ENCODE measurements around the gene TRUB2. TPM values are rescaled to one million over a fixed set of nuclear protein-coding genes. Genes with fewer than 3 reads are reported as not detected.
"Not testable (repeated sequence)": the region's sequence is repeated elsewhere in the genome, so short reads cannot be mapped to it uniquely, and the experiment has no call there.

The TRUB2 gene
- total RNA-seq, 1 experiment from 2014 or later: 69.8 TPM

DNA sequence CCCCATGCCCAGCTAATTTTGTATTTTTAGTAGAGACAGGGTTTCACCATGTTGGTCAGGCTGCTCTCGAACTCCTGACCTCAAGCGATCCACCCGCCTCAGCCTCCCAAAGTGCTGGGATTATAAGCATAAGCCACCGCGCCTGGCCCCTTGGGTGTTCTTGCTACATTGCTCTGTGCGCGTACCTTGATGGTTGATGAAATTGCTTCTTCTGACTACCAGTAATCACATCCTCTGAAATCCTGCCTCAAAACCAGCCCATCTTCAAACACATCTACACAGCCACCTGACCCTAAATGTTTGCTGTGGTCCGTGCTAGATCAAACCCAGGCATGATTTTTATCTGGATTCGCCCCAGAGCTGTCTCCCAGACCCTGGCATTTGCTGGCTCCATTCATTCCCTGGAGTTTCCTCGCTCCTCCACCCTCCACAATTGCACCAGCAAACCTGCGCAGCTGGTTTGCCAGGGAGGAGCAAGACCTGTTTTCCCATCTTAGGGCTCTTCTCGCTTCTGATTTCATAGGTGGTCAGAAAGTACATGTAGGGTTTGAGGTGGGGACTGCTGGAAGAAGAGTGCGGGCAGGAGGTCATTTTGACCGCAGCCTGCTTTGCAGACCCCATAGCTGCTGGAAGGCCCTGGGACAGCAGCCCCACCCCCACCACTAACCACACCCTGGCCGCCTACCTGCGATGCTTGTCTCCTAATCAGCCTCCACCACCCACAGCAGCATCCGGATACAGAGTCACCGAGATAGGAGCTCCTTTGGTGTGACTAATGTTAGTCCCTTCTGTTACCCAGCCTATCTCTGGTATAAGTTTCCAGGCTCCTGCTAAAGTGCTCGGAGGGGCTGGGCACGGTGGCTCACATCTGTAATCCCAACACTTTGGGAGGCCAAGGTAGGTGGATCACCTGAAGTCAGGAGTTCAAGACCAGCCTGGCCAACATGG is 23.4 kb downstream of the TRUB2 start:
- DNase-seq (ENCODE audit: low spot score): peak; percentile 84

DNA sequence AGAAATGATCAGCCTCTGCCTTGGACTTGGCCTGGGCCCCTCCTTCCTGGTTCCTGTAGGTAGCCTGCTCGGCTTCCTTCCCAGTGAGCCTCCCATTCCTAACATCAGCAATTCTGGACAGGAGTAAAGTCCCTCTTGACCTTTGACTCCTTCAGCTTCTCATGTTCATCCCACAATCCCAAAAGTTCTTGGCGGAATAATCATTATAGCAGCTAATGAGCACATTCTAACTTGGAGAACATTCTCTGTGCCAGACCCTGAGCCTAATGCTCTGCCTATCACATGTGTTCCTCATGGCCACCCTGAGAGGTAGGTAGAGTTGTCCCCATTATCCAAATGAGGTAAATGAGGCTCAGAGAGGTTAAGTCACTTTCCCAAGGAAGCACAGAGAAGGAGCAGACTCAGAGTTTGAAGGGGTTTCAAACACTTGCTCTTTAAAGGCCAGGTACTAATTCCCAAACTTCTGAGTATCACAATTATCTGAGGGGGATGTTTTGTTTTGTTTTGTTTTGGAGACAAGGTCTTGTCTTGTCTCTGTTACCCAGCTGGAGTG is 24.9 kb downstream of the TRUB2 start:
- no peak for DNase-seq (ENCODE audit: low spot score)

DNA sequence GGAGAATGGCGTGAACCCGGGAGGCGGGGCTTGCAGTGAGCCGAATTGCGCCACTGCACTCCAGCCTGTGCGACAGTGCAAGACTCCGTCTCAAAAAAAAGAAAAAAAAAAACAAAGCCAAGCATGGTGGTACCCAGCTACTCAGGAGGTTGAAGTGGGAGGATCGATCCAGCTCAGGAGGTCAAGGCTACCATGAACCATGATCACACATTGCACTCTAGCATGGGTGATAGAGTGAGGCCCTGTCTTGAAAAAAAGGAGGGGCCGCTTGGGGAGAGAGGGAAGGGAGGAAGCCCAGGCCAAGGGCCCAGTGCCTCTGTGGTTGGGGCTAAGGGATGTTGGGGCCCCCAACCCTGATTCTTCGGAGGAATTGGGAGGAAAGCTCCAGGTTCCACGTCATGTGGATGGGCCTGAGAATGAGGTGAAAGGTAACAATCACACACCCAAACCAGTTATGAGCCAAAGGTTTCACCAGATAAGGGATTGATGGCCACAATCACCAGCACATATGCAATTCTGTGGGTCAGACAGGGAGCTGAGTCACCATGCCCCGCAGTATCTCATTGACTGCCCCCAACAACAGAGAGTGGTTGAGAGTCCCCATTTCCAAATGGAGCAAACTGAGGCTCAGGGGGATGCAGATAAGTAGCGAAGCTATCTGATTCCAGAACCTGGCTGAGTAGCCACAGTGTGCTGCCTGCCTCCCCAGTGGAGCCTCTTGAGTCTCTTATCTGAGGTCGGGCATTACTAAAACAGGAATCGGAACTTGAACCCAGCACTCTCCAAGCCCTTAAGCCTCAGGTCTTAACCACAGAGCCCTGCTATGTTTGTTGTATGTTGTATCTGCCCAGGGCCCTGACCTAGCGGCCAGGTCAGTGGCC is 25.7 kb downstream of the TRUB2 start:
- no peak for DNase-seq (ENCODE audit: low spot score)

DNA sequence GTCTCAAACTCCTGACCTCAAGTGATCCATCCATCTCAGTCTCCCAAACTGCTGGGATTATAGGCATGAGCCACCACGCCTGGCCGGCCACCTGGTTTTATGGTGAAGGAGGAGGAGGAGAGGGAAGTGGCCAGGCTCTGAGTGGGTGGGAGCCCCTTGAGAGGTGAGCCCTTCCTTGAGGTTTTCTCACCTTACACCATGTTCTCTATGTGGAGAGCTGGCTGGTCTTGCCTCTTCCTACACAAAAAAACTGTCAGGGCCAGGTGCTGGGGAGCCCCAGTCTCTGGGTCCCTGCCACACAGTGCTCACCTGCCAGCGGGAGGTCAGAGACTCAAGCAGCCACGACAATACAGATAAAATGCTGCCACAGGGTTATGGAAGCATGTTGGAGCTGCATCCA is 28.1 kb downstream of the TRUB2 start:
- no peak for DNase-seq (ENCODE audit: low spot score)

DNA sequence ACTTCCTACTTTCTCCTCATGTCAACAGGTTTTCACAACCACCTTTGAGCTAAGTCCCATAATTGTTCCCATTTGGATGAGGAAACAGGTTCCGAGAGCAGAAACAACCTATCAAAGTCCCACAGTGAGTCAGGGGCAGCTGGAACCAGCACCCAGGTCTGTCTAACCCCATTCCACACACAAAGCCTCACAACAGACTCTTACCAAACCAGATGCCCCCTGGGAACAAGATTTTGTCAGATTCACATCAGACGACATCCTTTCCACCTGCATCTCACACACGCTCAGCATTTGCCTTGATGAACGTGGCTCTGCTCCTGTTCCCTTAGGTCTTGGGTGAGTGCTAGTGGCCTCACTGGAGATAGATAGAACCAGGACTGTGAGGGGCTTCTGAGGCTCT is 29.2 kb downstream of the TRUB2 start:
- DNase-seq (ENCODE audit: low spot score): no peak

DNA sequence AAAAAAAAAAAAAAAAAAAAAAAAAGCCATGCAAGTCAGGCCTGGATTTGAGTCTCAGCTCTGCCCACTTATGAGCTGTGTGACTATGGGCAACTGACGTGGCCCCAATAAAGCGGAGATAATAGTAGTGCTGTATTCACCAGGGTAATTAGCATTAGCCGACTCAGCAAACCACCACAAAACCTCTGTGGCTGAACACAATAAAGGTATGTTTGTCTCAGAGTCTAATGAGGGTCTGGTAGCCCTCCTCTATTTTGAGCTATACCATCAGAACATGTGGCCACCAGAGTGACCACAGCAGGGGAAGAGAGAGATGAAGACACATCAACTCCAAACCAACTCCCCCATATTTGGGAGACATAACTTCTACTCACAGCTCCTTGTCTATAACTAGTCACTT is 30.2 kb downstream of the TRUB2 start:
- no peak for DNase-seq (ENCODE audit: low spot score)

DNA sequence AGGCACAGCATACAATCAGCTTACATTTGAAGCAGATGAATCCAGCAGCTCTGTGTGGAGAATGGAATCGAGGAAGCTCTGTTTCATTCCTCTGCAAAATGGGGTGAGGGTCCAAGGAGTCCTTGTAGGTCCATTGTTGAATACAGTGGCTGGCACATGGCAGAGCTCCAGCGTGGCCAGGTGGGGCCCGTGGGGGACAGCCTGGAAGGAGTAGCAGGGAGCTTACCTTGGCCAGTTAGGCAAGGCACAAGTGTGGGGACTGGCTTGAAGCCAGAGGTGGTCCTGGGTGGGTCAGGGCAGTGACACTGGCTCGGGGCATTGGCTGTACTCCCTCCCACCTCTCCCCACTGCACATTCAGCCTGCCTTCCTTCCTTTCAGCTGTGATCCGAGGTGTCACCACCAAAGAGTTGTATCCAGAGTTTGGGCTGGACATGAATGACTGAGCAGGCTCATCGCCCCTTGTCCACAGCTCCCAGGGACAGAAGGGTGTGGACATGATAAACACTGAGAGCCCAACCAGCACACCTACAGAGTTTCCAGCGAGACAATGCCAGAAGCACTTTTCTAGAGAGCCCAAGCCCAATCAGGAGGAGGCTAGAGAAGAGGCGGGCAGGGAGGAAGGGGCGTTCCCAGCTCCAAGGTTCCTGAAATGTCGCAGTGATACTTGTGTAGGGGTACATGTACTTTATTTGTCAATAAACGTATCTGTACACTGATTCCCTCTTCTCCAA is 33.8 kb downstream of the TRUB2 start:
- DNase-seq (ENCODE audit: low spot score): no peak

DNA sequence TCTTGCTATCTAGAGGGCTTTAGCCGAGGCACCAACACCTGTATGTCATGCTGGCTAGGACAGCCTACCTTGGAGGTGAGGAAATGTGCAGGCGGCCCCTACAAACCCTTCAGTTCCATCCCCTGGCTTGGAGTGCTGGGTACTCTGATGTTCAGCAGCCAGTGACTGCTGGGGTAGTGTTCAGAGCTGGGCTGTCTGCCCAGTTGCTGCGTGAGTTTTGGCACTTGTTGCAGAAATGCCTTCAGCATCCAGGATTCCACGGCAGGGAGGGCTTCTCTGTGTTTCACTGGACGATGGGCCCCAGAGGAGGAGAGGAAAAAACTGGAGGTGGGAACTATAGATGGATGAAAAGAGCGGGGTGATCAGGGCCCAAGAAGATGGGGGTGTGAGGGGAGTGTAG is 35.8 kb downstream of the TRUB2 start:
- no peak for DNase-seq (ENCODE audit: low spot score)

DNA sequence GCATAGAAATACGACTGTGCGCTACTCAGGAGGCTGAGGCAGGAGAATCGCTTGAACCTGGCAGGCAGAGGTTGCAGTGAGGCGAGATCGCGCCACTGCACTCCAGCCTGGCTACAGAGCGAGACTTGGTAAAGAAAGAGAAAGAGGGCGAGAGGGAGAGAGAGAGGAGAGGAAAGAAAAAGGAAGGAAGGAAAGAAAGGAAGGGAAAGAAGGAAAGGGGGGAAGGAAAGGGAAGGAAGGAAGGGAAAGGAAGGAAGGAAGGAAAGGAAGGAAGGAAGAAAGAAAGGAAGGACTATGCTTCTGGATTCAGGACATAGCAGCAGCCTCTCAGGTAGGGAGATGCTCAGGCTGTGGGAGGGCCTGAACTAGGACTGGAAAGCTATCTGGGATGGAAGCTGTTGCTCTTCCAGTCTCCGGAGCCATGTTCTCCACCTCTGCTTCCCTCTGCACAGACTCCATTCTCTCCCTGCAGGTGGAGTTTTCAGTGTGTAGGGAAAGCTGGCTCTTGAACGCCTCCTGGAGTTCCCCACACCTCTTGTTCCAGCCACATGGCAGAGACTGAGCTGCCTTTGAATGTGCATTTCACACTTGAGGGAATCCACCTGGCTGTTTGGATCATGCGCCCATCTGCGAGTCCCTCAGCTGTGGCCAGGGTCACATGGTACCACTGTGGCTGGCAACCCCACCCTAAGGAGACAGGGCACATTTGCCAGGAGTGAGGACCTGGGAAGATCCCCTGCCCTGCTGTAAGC is 37.0 kb downstream of the TRUB2 start:
- no peak for DNase-seq (ENCODE audit: low spot score)

DNA sequence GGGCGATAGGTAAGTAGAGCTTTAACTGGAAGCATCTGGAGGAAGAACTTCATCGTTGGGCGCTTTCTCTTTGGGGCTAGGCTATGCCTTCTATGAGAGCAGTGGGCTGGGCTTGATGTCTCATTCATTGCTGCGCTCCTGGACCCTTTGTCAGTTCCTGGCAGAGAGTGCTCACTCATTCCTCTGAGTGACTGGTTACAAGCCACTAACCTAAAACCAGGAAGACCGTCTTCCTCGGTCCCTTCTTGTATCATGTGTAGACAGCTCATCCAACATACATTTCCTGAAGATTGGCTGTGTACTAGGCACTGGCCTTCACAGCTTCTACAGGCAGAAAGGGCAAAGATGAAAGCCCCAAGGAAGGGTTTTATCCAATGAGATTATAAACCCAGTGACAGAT is 39.7 kb downstream of the TRUB2 start:
- no peak for DNase-seq (ENCODE audit: low spot score)

DNA sequence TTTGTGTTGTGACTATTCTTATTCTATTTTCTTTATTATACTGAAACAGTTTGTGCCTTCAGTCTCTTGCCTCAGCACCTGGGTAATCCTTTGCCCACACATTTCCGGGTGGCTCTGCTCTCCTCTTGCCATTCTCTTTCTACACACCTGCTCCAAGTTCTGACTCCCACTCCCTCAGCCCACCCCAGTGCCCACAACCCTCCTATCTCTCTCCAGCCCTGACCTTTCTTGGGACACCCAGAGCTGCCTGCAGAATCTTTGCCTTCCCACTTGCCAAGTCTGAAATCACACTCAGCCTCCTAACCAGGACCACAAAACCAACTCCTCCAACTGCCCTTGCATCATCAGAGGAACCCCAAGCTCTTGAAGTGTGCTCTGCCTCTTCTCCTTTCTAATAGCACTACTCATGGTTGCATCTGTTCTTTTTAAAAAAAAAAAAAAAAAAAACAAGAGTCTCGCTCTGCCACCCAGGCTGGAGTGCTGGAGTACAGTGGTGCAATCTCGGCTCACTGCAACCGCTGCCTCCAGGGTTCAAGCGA is 42.1 kb downstream of the TRUB2 start:
- no peak for DNase-seq (ENCODE audit: low spot score)

DNA sequence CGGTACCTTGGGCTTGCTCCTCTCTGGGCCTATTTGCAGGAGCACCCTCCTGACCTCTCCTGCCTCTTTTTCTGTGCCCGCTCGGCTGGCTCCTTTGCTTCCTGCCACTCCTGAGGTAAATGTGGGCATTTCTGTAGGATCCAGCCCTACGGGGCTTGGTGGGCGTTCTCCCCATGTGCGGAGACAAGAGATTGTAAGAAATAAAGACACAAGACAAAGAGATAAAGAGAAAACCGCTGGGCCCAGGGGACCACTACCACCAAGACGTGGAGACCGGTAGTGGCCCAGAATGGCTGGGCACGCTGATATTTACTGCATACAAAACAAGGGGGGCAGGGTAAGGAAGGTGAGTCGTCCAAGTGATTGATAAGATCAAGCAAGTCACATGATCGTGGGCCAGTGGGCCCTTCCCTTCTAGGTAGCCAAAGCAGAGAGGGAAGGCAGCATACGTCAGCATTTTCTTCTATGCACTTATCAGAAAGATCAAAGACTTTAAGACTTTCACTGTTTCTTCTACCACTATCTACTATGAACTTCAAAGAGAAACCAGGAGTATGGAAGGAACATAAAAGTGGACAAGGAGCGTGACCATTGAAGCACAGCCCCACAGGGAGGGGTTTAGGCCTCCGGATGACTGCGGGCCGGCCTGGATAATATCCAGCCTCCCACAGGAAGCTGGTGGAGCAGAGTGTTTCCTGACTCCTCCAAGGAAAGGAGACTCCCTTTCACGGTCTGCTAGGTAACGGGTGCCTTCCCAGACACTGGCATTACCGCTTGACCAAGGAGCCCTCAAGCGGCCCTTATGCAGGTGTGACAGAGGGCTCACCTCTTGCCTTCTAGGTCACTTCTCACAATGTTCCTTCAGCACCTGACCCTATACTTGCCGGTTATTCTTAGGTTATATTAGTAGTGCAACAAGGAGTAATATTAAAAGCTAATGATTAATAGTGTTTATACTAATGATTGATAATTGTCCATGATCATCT is 42.9 kb downstream of the TRUB2 start:
- DNase-seq (ENCODE audit: low spot score): not testable (repeated sequence)

DNA sequence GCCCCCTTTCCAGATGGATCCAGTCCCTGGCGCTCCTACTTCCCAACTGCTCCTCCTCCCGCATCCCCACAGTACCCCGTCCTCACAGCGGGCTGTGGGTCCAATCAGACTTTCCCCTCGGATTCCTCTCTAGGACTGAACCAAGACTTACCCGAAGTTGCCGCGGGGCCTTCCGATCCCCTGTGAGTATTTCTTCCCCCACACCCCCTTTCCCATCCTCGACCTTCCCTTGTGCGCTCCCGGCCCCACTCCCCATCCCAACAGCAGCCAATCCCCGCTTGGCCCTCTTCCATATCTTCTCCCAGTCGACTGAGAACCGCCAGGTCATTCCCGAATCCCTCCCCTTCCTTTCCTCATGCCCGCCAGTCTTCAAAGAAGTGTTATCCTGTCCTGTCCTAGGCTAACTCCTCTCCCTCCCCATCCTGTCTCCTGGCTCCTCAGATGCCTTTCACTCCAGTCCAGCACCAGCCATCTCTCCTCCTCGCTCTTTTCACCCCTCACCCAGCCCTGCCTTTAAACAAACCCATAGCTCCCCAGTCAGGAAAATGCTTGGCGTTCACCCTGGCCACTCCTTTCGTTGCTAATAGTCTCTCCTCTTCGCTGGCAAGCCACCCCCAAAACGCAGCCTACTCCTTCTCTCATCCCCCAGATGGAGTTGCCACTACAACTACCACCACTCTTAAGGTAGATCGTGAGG is 45.5 kb downstream of the TRUB2 start:
- DNase-seq (ENCODE audit: low spot score): no peak

DNA sequence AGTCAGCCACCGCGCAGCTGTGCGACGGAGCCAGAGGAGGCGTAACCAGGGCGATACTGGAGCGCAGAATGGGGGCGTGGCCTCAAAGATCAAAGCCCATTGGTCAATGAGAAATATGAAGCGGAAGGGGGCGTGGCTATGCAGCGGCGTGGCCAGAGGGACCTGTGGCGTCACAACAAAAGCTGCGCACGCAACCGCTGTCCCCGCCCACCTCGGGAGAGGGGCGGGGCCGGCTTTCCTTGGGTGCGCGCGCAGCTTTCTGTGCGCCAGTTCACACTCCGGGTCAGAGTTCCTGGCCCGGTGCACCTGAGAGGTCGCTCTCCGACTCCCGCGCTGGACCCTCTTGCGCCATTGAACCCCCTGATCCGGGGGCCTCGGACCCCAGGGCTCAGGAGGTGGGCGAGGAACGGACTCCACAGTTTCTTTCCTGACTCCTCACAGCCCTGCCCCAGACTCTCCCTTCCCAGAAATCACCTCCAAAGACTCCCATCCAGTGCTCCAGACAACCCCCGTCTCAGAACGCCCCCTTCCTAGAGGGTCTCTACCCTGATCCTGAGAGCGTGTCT is 46.2 kb downstream of the TRUB2 start, which contains the start of gene SWI5:
TSS of gene SWI5 (plus strand) at position 269 of the 566 bp plus-strand sequence.
- DNase-seq (ENCODE audit: low spot score): peak; percentile 100

DNA sequence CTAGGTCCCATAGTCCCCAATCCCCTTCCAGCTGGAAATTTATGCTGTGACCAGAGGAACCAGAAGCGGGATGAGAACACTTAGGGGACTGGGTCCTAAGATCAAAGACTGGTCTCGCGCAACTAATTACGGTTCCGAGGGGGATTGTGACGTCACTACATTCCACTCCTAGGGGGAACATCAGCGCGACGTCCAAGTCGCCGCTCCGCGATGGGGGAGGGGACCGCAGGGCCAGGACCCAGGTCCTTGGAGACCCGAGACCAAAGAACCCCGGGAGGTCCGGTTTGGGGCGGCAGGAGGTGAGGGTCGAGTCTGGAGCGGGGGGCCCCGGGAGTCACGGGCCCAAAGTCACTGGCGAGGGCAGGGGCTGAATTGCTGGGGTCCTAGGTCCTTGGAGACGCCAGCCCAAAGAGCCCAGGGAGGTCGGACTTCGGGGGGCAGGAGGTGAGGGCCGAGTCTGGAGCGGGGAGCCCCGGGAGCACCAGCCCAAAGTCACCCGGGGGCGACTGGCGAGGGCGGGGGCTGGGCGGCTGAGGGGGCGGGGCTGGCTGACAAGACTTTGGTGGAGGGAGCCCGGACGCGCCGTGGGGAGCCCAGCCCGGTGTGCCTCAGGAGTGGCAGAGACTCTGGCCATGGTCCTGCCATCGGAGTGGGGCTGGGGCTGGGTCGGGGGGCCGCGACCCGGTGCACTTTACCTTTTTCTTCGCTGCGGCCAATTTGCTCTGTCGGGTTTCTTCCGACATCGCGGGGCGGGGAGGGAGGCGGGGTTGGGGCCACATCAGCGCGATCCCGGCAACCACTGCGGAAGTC is 46.8 kb downstream of the TRUB2 start, which contains the start of gene GOLGA2:
TSS of gene GOLGA2 (minus strand) at position 810 of the 810 bp plus-strand sequence. CDS start at position 779, 31 bp downstream.
- DNase-seq (ENCODE audit: low spot score): peak; percentile 34

DNA sequence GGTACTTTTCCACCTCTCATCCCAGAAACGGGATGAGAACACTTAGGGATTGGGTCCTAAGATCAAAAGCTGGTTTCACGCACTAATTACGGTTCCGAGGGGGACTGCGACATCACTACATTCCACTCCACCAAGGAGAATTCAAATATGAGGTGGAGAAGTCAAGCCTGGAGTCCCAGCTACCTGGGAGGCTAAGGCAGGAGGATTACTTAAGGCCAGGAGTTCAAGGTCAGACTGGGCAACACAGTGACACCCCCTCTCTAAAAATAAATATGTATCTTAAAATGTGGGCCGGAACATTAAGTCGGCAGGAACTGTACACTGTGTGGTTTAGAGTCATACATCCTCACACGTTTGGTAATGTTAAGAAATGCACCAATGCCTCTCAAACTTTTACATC is 48.0 kb downstream of the TRUB2 start:
- DNase-seq (ENCODE audit: low spot score): no peak

DNA sequence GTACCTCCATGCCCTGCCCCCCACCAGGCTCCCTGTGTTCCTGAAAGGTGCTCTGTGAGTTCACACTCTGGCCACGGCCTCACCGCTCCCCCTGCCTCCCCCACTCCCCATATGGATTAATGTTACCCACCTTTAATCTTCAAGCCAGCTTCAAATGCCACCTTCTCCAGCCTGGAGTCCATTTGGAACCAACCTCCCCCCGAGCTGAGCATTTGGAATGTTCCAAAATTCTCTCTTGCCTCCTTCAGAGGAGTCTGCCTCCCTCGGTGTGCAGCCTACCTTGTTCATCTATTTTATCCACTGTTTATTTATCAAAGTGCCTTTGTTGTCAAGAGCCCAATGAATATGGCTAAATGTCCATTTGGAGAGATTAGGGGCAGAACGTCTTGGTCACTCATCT is 50.7 kb downstream of the TRUB2 start:
- DNase-seq (ENCODE audit: low spot score): no peak

Data from HT-29 (cell line).